NCI-H1694 treated with DMSO at 0.1 percent for 48 hours (cell line): ENCODE data around the gene LILRA1.
"Not testable (repeated sequence)": the region's sequence is repeated elsewhere in the genome, so short reads cannot be mapped to it uniquely, and the experiment has no call there.

Experiments
- DNase-seq: peaks from one replicate; lab custom pipeline; 2025; lab: John Stamatoyannopoulos, UW

The LILRA1 gene

GRCh38 chr19:54593445-54593844 lies at the start of gene LILRA1:
Gene LILRA1, plus strand, starts transcription at chr19:54593632. Its CDS starts 613 bp downstream, at chr19:54594245.
- not testable (repeated sequence) for DNase-seq

DNA sequence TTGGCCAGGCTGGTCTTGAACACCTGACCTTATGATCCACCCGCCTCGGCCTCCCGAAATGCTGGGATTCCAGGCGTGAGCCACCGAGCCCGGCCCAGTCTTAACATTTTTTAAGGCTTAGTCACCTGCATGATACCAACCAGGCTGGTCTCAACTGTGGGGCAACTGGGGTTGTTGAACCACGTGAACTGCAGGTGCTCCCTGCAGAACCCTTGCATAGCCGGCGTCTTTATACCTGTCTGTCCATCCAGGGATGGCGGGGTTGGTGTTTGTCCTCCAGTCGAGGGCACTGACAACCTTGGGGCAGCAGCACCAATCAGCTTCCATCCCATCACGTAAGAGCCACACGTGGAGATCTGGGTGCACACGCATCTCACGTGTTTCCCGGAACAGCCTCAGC lies 44.6 kb upstream of the LILRA1 start:
- no peak for DNase-seq

- DNase-seq = no peak
Observed at GRCh38 chr19:54549224-54549623, 44.2 kb upstream of the LILRA1 start.

- DNase-seq = no peak
Observed at GRCh38 chr19:54551293-54551692, 42.1 kb upstream of the LILRA1 start.

- no peak for DNase-seq
Observed at GRCh38 chr19:54551950-54552912, 41.2 kb upstream of the LILRA1 start.

DNA sequence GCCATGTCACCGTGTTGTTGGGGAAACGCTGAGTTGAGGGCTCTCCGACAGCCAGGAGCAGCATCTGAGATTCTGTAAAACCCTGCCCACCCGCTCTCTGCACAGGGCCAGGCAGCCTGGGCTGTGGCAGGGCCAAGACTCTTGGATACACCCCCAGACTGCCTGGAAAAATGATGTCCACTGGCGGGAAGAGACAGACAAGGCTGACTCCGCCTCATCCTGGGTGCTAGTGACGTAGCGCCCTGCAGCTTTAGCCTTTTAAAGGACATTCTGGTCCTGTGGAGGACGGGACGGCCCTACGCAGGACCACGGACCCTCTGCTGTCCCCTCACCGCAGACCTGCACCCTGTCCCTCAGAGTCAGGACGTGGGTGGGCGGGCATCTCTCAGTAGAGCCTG lies 40.5 kb upstream of the LILRA1 start:
- no peak for DNase-seq

DNA sequence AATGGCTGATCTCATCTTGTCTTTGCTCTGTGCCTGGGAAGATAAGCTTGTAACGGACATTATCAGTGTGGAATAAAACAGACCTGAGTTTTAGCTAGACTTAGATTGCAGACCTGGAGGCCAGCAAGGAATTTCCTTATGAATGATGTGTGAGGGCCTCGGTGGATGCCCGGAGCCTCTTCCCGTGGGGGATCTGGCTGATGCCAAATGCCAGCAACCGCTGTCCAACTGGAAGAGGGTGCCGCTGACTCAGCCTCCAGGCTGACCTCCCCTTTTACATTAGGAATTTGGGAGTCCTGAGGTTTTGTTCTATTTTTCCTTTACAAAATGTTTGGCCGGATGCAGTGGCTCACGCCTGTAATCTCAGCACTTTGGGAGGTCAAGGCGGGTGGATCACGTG lies 39.4 kb upstream of the LILRA1 start:
- no peak for DNase-seq

- no peak for DNase-seq
Observed at GRCh38 chr19:54554896-54555295, 38.5 kb upstream of the LILRA1 start.

- no peak for DNase-seq
Observed at GRCh38 chr19:54556194-54556593, 37.2 kb upstream of the LILRA1 start.

- DNase-seq = no peak
Observed at GRCh38 chr19:54558339-54558738, 35.1 kb upstream of the LILRA1 start.

- DNase-seq = no peak
Observed at GRCh38 chr19:54560881-54561385, 32.5 kb upstream of the LILRA1 start.

DNA sequence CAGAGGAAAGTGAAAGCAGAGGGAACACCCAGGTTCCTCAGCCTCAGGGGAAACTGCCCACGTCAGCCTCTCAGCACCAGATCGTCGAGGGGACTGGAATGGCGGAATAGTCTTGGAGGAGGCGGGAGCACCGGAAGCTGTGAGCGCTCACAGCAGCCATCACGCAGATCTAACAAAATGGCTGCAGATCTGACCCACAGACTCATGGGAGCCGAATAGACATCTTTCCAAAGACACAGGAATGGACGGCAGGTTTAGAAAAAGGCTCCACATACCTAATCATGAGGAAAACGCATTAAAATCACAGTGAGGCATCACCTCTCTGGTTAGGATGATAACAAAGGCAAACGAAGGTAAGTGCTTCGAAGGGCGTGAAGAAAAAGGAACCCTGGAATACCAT lies 31.6 kb upstream of the LILRA1 start:
- DNase-seq = no peak

DNA sequence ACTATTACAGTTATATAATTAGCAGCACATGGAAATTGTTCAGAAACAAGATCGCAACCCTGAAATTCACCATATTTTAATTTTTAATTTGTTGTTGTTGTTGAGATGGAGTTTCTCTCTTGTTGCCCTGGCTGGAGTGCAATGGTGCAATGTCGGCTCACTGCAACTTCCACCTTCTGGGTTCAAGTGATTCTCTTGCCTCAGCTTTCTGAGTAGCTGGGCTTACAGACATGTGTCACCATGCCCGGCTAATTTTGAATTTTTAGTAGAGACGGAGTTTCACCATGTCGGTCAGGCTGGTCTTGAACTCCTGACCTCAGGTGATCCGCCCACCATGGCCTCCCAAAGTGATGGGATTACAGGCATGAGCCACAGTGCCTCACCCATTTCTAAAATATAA lies 30.2 kb upstream of the LILRA1 start:
- not testable (repeated sequence) for DNase-seq

DNA sequence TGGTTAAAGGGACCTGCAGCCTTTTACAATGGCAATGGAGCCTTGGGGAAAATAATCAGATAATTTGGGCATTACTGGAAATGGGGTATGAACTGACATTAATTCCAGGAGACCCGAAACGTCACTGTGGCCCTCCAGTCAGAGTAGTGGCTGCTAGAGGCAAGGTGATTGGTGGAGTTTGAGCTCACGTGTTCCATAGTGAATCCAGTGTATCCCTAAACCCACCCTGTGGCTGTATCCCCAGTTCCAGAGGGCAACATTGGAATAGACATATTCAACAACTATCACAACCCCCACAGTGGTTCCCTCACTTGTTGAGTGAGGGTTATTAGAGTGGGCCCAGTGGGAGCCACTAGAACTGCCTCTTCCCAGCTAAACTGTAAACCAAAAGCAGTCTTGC lies 23.1 kb upstream of the LILRA1 start:
- DNase-seq = no peak

GRCh38 chr19:54571715-54572615 lies 21.5 kb upstream of the LILRA1 start:
- not testable (repeated sequence) for DNase-seq

GRCh38 chr19:54572696-54573311 lies 20.6 kb upstream of the LILRA1 start:
- DNase-seq = no peak

DNA sequence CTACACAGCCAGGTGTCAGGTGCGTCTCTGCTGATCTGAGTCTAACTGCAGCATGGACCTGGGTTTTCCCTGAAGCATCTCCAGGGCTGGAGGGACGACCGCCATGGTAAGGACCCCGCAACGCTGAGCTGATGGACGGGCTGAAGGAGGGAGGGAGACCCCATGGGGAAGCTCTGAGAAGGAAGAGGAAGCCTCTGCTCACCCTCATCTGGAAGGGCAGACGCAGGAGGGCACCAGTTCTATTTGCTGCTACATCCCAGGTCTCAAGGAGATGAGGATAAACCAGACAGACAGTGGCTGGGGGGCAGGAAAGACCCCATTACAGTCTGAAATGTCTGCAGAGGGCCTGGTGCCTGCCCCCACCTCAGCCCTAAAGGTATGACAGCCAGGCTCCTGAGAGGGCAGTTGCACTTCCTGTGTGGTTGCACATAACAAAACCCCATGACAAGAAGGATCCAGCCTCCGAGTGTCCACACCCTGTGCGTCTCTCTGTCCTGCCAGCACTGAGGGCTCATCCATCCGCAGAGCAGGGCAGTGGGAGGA lies 20.0 kb upstream of the LILRA1 start, which contains the start of gene LILRA2:
LILRA2 (plus strand) TSS at position 461 of the 543 bp plus-strand sequence. CDS start 89 bp downstream, outside the sequence.
- no peak for DNase-seq

GRCh38 chr19:54574051-54574450 lies 19.4 kb upstream of the LILRA1 start:
- DNase-seq = no peak

- DNase-seq = no peak
Observed at GRCh38 chr19:54574527-54575056, 18.8 kb upstream of the LILRA1 start.

GRCh38 chr19:54575205-54575604 lies 18.2 kb upstream of the LILRA1 start:
- DNase-seq = not testable (repeated sequence)

DNA sequence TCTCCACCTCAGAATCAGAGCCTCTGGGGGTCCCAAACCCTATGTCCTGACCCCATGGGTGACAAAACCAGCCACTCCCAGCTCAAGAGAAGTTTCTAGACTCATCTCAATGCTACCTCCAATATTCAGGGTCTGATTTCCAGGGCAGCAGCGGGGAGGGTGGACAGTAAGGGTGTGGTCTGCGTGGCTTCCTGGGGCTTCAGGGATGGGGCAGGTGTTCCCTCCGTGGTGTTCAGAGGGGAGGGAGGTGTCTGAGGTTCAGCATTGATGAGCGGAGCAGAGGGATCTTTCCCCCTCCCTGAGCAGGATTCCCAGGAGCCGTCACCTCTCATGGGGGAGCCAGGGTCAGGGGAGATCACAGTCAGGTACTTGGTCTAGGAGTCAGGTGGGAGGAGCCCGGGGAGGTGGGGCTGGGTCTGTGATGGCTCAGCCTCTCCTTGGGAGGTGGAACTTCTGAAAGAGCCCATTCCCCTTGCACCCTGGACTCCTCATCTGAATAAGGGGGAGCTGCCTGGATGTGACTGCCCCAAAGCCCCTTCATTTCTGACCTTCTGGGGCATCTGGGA lies 16.9 kb upstream of the LILRA1 start:
- no peak for DNase-seq
